DMS153 treated with DMSO at 0.1 percent for 48 hours (cell line): Measurements from ENCODE around the gene SDC3.

Source experiments
- DNase-seq: peaks from one replicate; lab custom pipeline; 2025; ENCODE audit not compliant: unreplicated experiment; lab: John Stamatoyannopoulos, UW

Gene SDC3

DNA sequence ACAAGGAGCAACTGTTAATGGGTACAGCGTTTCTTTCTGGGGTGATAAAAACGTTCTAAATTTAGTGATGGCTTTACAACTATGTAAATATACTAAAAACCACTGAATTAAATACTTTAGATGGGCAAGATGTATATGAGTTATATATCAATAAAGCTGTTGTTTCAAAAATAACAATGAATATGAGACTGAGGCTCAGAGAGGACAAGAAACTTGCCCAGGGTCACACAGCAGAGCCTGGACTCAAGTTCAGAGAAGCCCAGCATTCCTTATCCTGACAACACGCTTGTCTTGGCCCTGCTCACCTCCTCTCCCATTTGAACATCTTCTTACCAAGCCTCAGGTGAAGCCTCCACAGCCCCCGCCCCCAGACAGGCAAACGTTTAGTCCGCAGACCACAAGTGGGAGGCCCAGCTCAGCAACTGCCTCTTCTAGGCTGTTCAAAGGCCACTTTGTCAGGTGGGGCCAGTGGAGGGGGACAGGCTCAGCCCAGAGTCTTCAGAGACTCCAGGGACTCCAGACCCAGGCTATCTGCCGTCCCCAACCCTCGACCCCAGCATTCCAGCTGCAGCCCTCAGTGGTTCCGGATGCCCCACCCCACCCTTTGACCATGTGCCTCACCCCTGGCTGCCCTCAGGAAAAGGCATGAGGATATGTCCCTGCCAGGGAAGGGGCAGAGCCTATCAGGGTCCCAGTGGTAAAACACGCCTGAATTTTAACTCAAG lies 17.9 kb downstream of the SDC3 start:
- no peak for DNase-seq

- DNase-seq: no peak
Measured at GRCh38 chr1:30889511-30889910, 19.0 kb downstream of the SDC3 start.

DNA sequence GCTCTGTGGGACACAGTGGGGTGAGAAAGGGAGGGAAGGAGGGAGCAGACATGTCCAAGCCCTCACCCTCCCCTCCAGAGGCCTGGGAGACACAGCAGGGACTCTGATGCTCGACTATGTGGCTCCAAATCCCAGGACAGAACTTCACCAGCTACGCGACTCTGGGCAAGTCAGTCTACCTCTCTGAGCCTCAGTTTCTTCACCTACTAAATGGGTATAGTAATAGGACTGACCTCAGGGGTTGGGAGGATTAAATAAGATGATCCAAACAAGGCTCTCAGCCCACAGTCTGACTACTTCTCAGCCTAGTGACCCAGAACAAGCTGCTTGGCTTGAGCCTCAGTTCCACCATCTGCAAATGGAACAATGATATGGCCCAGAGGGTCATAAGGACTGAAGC lies 19.6 kb downstream of the SDC3 start:
- DNase-seq: no peak

DNA sequence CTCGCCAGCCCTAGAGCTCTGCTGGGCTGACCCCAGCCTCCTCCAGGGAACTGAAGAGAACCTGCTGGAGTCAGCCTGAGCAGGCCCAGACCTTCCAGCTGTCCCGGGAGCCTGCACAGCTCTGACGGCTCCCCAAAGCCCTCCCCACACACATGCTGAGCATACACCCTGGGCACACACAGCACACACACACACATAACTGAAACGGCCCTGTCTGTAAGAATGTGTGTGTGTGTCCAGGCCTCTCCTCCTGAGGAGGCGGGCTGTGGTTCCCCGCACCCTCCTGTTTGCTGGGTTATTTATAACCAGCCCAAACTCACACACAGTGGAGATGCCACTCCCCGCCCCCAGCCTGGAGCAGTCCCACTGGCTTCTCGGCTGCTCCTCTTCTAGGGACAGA lies 20.2 kb downstream of the SDC3 start:
- no peak for DNase-seq

GRCh38 chr1:30887485-30888315 lies 20.9 kb downstream of the SDC3 start:
- DNase-seq: no peak

- DNase-seq: no peak
Measured at GRCh38 chr1:30886710-30887428, 21.7 kb downstream of the SDC3 start.

GRCh38 chr1:30885570-30886522 lies 22.7 kb downstream of the SDC3 start:
- no peak for DNase-seq

DNA sequence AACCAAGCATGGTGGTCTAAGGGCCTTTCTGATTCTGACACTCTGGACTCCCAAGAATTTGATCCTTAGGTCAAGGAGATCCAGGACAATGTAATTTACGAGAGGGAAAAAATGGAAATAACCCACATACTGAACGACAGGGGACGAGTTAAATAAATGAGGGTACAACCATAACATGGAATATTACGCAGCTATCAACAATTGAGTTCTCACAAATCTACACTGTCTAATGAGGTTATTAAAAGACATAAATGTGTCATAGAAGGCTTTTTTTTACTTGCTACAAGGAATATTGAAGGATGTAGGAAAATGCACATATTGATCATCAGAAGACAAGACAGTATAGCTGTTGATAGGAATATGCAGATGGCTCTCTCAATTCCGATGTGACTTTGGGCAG lies 23.8 kb downstream of the SDC3 start:
- DNase-seq: no peak

- no peak for DNase-seq
Measured at GRCh38 chr1:30883389-30884172, 25.0 kb downstream of the SDC3 start.

GRCh38 chr1:30882678-30883388 lies 25.7 kb downstream of the SDC3 start:
- DNase-seq: no peak

DNA sequence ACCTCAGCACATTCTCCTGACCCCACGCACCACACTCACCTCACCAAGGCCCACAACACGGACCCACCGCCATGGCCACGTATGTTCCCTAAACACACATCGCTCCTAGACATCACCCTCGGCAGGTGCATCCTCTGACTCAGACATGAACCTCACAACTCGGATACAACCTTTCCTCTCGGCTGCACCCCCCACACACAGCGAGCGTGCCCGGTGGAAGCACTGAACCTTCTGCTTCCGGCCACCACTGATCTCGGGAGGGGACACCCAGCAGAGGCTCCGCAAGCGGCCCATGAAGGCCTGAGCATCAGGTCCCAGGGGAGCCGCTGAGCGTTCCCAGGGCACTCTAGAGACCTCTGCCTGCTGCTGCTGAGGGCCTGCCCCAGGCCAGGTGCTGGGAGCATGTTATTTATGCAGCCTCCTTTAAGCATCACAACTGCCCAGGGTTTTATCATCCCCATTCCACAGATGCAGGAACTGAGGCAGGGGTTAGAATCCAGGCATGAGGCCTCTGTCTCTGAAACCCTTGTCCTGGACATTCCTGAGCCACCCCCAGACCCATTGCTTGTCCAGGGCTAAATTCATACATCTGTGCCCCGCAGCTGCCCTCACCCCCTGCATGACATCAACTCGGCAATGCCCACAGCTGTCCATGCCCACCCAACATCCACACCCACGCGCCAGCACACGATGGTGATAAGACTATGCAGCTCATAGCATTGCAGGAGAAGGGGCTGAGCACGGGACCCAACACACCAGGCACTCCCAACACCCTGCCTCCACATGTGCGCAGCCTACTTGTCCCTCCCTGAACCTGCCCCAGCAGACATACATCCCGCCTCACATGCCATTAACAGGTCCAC lies 27.0 kb downstream of the SDC3 start:
- peak; percentile 47 for DNase-seq

- DNase-seq: no peak
Measured at GRCh38 chr1:30880678-30881318, 27.8 kb downstream of the SDC3 start.

- peak; percentile 85 for DNase-seq
Measured at GRCh38 chr1:30879940-30880677, 28.4 kb downstream of the SDC3 start.

DNA sequence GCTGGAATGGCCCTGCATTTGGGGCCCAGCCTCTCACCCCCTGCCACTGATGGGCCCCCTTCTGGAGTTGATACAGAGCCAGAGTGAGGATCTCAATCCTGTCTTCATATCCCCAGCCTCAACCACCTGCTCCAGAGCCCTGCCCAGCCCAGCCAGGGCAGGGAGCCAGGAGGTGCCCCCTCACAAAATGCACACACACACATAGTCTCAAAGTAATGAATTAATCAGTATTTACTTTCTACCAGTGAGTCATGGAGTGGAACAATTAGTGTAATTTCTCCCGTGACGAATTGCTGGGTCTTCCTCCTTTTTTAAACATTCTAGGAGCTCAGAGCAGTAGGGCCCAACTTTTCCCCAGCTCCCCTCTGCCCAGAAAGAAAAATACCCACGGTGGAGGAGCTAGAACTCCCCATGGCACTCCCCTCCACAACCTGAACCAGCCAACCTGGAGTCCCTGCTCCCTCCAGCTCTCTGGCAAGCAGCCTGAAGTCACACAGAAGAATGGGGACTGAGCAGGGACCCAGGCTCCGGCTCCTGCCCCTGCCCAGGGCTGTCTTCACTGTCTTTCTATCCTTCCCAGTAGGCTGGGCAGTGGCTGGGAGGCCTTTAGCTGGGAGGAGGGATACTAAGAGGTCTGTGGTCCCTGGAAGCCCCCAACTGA lies 29.3 kb downstream of the SDC3 start:
- DNase-seq: no peak

DNA sequence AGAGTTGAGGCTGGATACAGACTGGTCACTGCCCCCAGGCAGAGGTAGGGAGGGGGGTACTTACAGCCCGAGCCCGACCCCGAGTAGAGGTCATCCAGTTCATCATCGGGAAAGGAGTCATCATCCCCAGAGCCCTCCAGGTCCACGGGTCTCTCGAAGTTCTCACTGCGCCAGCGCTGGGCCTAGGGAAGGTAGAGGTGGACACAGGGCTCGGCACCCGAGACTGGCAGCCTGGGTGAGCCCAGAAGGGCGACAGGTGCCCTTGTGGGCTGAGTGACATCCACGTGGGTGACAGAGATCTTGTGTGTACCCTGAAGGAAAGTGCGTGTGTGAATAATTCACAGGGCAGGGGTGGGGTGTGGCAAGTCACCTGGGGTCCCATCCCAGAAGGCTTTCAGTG lies 30.0 kb downstream of the SDC3 start:
- no peak for DNase-seq

DNA sequence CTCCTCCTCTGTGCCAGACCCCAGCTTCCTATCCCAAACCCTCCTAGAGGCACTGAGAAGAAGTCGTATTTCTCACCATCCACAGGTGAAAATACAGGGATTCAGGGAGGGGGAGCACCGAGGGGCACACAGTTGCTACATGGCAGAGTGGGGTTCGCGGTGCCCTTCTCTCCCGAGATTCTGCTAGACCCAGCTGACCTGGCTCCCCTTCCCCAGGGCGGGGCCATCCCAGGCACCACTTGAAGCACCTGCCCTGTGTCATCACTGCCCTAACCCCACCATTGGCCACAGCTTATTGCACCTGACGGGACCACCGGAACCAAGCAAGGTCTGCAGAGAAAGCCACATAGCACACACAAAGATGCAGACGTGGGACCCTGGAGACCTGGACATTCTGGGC lies 30.5 kb downstream of the SDC3 start:
- DNase-seq: no peak
